Measurements from ENCODE around the gene OR2M3.
"Not testable (repeated sequence)": the region's sequence is repeated elsewhere in the genome, so short reads cannot be mapped to it uniquely, and the experiment has no call there.

Gene OR2M3

GRCh38 chr1:248194117-248194516 lies 2.9 kb upstream of the OR2M3 start:
- Histone ChIP-seq H3K27me3 (ENCODE audit: control insufficient read depth in 1 of 2, insufficient read depth in 2 of 2, low read length in 2 of 2) (no peaks in the 10 kb centered on the region), H3K36me3 (ENCODE audit: control insufficient read depth in 1 of 2, insufficient read depth in 2 of 2, low read length in 2 of 2) (no peaks in the 10 kb centered on the region), H3K4me1 (ENCODE audit: control insufficient read depth in 1 of 2, insufficient read depth in 2 of 2, low read length in 2 of 2) (no peaks in the 10 kb centered on the region), H3K27ac (ENCODE audit: low read depth, low read length) (no peak overlapping the region), H3K9ac (ENCODE audit: low read depth in 1 of 2, low read length in 2 of 2) (no peak overlapping the region), H3K9me3 (ENCODE audit: control insufficient read depth in 1 of 2, low read length in 2 of 2) (peaks cover 0 to 7% of the 10 kb centered on the region in 2 donors), H3K4me3 (ENCODE audit: low read depth in 1 of 2, low read length in 2 of 2) (no peak overlapping the region)

GRCh38 chr1:248215880-248216279 lies 18.8 kb downstream of the OR2M3 start:
- Histone ChIP-seq H3K9ac (ENCODE audit: low read depth in 1 of 2, low read length in 2 of 2) (no peak overlapping the region), H3K9me3 (ENCODE audit: control insufficient read depth in 1 of 2, low read length in 2 of 2) (peaks cover 4 to 8% of the 10 kb centered on the region in 2 donors), H3K4me1 (ENCODE audit: control insufficient read depth in 1 of 2, insufficient read depth in 2 of 2, low read length in 2 of 2) (no peaks in the 10 kb centered on the region), H3K4me3 (ENCODE audit: low read depth in 1 of 2, low read length in 2 of 2) (no peak overlapping the region), H3K27ac (ENCODE audit: low read depth, low read length) (no peak overlapping the region), H3K27me3 (ENCODE audit: control insufficient read depth in 1 of 2, insufficient read depth in 2 of 2, low read length in 2 of 2) (no peaks in the 10 kb centered on the region), H3K36me3 (ENCODE audit: control insufficient read depth in 1 of 2, insufficient read depth in 2 of 2, low read length in 2 of 2) (no peaks in the 10 kb centered on the region)

GRCh38 chr1:248225537-248225936 lies 28.5 kb downstream of the OR2M3 start:
- Histone ChIP-seq H3K27me3 (ENCODE audit: control insufficient read depth in 1 of 2, insufficient read depth in 2 of 2, low read length in 2 of 2) (no peaks in the 10 kb centered on the region), H3K4me1 (ENCODE audit: control insufficient read depth in 1 of 2, insufficient read depth in 2 of 2, low read length in 2 of 2) (no peaks in the 10 kb centered on the region), H3K9ac (ENCODE audit: low read depth in 1 of 2, low read length in 2 of 2) (no peak overlapping the region)

GRCh38 chr1:248229360-248229908 lies 32.4 kb downstream of the OR2M3 start:
- no peaks in the 10 kb centered on the region for H3K27me3 ChIP-seq (ENCODE audit: control insufficient read depth in 1 of 2, insufficient read depth in 2 of 2, low read length in 2 of 2)
- no peak overlapping the region for H3K9ac ChIP-seq (ENCODE audit: low read depth in 1 of 2, low read length in 2 of 2)
- H3K36me3 ChIP-seq (ENCODE audit: control insufficient read depth in 1 of 2, insufficient read depth in 2 of 2, low read length in 2 of 2) = no peaks in the 10 kb centered on the region
- no peak overlapping the region for H3K27ac ChIP-seq (ENCODE audit: low read depth, low read length)
- H3K9me3 ChIP-seq (ENCODE audit: control insufficient read depth in 1 of 2, low read length in 2 of 2) = peaks cover 9 to 13% of the 10 kb centered on the region in 2 donors
- H3K4me3 ChIP-seq (ENCODE audit: low read depth in 1 of 2, low read length in 2 of 2) = no peak overlapping the region
- H3K4me1 ChIP-seq (ENCODE audit: control insufficient read depth in 1 of 2, insufficient read depth in 2 of 2, low read length in 2 of 2) = no peaks in the 10 kb centered on the region

More at GRCh38 chr1:248225537-248225936, 28.5 kb downstream of the OR2M3 start:
- Histone ChIP-seq H3K9me3 (ENCODE audit: control insufficient read depth in 1 of 2, low read length in 2 of 2) (peaks cover 13% of the 10 kb centered on the region in 2 donors), H3K36me3 (ENCODE audit: control insufficient read depth in 1 of 2, insufficient read depth in 2 of 2, low read length in 2 of 2) (no peaks in the 10 kb centered on the region), H3K27ac (ENCODE audit: low read depth, low read length) (no peak overlapping the region), H3K4me3 (ENCODE audit: low read depth in 1 of 2, low read length in 2 of 2) (no peak overlapping the region)

- H3K4me3 ChIP-seq (ENCODE audit: low read depth in 1 of 2, low read length in 2 of 2) = no peak within 1 kb of the TSS
- no peaks in the 10 kb centered on the region for H3K4me1 ChIP-seq (ENCODE audit: control insufficient read depth in 1 of 2, insufficient read depth in 2 of 2, low read length in 2 of 2)
- H3K27ac ChIP-seq (ENCODE audit: low read depth, low read length) = no peak within 1 kb of the TSS
- H3K36me3 ChIP-seq (ENCODE audit: control insufficient read depth in 1 of 2, insufficient read depth in 2 of 2, low read length in 2 of 2) = no peaks in the 10 kb centered on the region
- H3K9ac ChIP-seq (ENCODE audit: low read depth in 1 of 2, low read length in 2 of 2) = no peak within 1 kb of the TSS
- no peaks in the 10 kb centered on the region for H3K27me3 ChIP-seq (ENCODE audit: control insufficient read depth in 1 of 2, insufficient read depth in 2 of 2, low read length in 2 of 2)
- H3K9me3 ChIP-seq (ENCODE audit: control insufficient read depth in 1 of 2, low read length in 2 of 2) = peaks cover 13 to 16% of the 10 kb centered on the region in 2 donors
Measured at GRCh38 chr1:248231117-248231516, 34.1 kb downstream of the OR2M3 start, which contains the start of gene OR2M4. TSS of gene OR2M4 (plus strand) at chr1:248231417. CDS start at chr1:248238929, 7,512 bp downstream.

GRCh38 chr1:248239478-248239877 lies 42.4 kb downstream of the OR2M3 start:
- Histone ChIP-seq H3K27ac (ENCODE audit: low read depth, low read length) (no peak overlapping the region), H3K27me3 (ENCODE audit: control insufficient read depth in 1 of 2, insufficient read depth in 2 of 2, low read length in 2 of 2) (no peaks in the 10 kb centered on the region), H3K36me3 (ENCODE audit: control insufficient read depth in 1 of 2, insufficient read depth in 2 of 2, low read length in 2 of 2) (no peaks in the 10 kb centered on the region), H3K4me3 (ENCODE audit: low read depth in 1 of 2, low read length in 2 of 2) (no peak overlapping the region), H3K9ac (ENCODE audit: low read depth in 1 of 2, low read length in 2 of 2) (no peak overlapping the region), H3K4me1 (ENCODE audit: control insufficient read depth in 1 of 2, insufficient read depth in 2 of 2, low read length in 2 of 2) (no peaks in the 10 kb centered on the region), H3K9me3 (ENCODE audit: control insufficient read depth in 1 of 2, low read length in 2 of 2) (peaks cover 2 to 7% of the 10 kb centered on the region in 2 donors)

- Histone ChIP-seq H3K9ac (ENCODE audit: low read depth in 1 of 2, low read length in 2 of 2) (no peak overlapping the region), H3K4me1 (ENCODE audit: control insufficient read depth in 1 of 2, insufficient read depth in 2 of 2, low read length in 2 of 2) (no peaks in the 10 kb centered on the region), H3K27ac (ENCODE audit: low read depth, low read length) (no peak overlapping the region), H3K36me3 (ENCODE audit: control insufficient read depth in 1 of 2, insufficient read depth in 2 of 2, low read length in 2 of 2) (no peaks in the 10 kb centered on the region), H3K4me3 (ENCODE audit: low read depth in 1 of 2, low read length in 2 of 2) (no peak overlapping the region), H3K27me3 (ENCODE audit: control insufficient read depth in 1 of 2, insufficient read depth in 2 of 2, low read length in 2 of 2) (no peaks in the 10 kb centered on the region), H3K9me3 (ENCODE audit: control insufficient read depth in 1 of 2, low read length in 2 of 2) (peaks cover 0 to 2% of the 10 kb centered on the region in 2 donors)
Measured at GRCh38 chr1:248243204-248243603, 46.1 kb downstream of the OR2M3 start.

- H3K4me1 ChIP-seq (ENCODE audit: control insufficient read depth in 1 of 2, insufficient read depth in 2 of 2, low read length in 2 of 2); H3K9ac ChIP-seq (ENCODE audit: low read depth in 1 of 2, low read length in 2 of 2); H3K36me3 ChIP-seq (ENCODE audit: control insufficient read depth in 1 of 2, insufficient read depth in 2 of 2, low read length in 2 of 2); H3K4me3 ChIP-seq (ENCODE audit: low read depth in 1 of 2, low read length in 2 of 2); H3K27me3 ChIP-seq (ENCODE audit: control insufficient read depth in 1 of 2, insufficient read depth in 2 of 2, low read length in 2 of 2); H3K27ac ChIP-seq (ENCODE audit: low read depth, low read length): not testable (repeated sequence)
- H3K9me3 ChIP-seq (ENCODE audit: control insufficient read depth in 1 of 2, low read length in 2 of 2) = peaks cover 5 to 11% of the 10 kb centered on the region in 2 donors
Measured at GRCh38 chr1:248259309-248259708, 62.2 kb downstream of the OR2M3 start.
